Loucy (cell line): ENCODE data around the gene CEP104.
A peak's percentile ranks its signal among the peaks of the same experiment; 100 is the strongest.

Experiments
- H2AFZ ChIP-seq: fragments of 200-600 bp; sonication (generic); 2 replicates; pipeline ENCODE4 v1.6.0; 2016; ENCODE audit warnings: antibody characterized with exemption, mild to moderate bottlenecking, low read length, moderate library complexity
- H3F3A ChIP-seq: fragments of 200-600 bp; 2 replicates; pipeline ENCODE4 v1.6.0; 2016; ENCODE audit warnings: antibody characterized with exemption, low read depth, mild to moderate bottlenecking
- H3K27me3 ChIP-seq: fragments of 200-600 bp; sonication (generic); 2 replicates; pipeline ENCODE4 v1.6.1; 2014; ENCODE audit warnings: low read length, mild to moderate bottlenecking; ENCODE audit not compliant: insufficient read depth, poor library complexity, severe bottlenecking
- H3K36me3 ChIP-seq: fragments of 200-600 bp; sonication (generic); 2 replicates; pipeline ENCODE4 v1.6.1; 2016; ENCODE audit warnings: low read length; ENCODE audit not compliant: insufficient read depth
- H3K4me1 ChIP-seq: fragments of 200-600 bp; sonication (generic); 2 replicates; pipeline ENCODE4 v1.5.1; 2014; ENCODE audit warnings: low read length, mild to moderate bottlenecking; ENCODE audit not compliant: insufficient read depth, poor library complexity, severe bottlenecking
- H3K4me2 ChIP-seq: fragments of 200-600 bp; sonication (generic); 2 replicates; pipeline ENCODE4 v1.6.0; 2014; ENCODE audit warnings: antibody characterized with exemption, low read length, low read depth, mild to moderate bottlenecking; ENCODE audit not compliant: poor library complexity, severe bottlenecking
- H3K4me3 ChIP-seq: fragments of 200-600 bp; sonication (generic); 2 replicates; pipeline ENCODE4 v1.5.1; 2014; ENCODE audit warnings: low read length, mild to moderate bottlenecking, mixed read lengths; ENCODE audit not compliant: poor library complexity, severe bottlenecking
- H3K79me2 ChIP-seq: fragments of 200-600 bp; sonication (generic); 2 replicates; pipeline ENCODE4 v1.6.1; 2014; ENCODE audit warnings: low read length; ENCODE audit not compliant: insufficient read depth
- H3K9ac ChIP-seq: fragments of 200-600 bp; sonication (generic); 2 replicates; pipeline ENCODE4 v1.6.0; 2014; ENCODE audit warnings: mild to moderate bottlenecking, low read depth, low read length, moderate library complexity; ENCODE audit not compliant: poor library complexity, severe bottlenecking
- H3K9me2 ChIP-seq: fragments of 200-600 bp; sonication (generic); replicated peaks from 2 replicates; pipeline ENCODE4 v1.6.1; 2016; ENCODE audit warnings: low read depth, low read length, mixed read lengths
- H3K9me3 ChIP-seq: fragments of 200-600 bp; sonication (generic); 2 replicates; pipeline ENCODE4 v1.6.1; 2014; ENCODE audit warnings: mild to moderate bottlenecking, antibody characterized with exemption, low read length, low read depth; ENCODE audit not compliant: insufficient read depth
- H4K20me1 ChIP-seq: fragments of 200-600 bp; sonication (generic); 2 replicates; pipeline ENCODE4 v1.6.0; 2014; ENCODE audit warnings: antibody characterized with exemption, low read length, mild to moderate bottlenecking; ENCODE audit not compliant: insufficient read depth, poor library complexity, severe bottlenecking
- CTCF ChIP-seq: fragments of 200-600 bp; sonication (generic); conservative IDR thresholded peaks from 2 replicates; pipeline ENCODE4 v1.5.1; 2014; ENCODE audit warnings: mild to moderate bottlenecking, antibody characterized with exemption, low read length
- EZH2phosphoT487 ChIP-seq: fragments of 200-600 bp; IDR thresholded peaks from 2 replicates; pipeline ENCODE4 v1.6.1; 2018; ENCODE audit warnings: antibody characterized with exemption, mild to moderate bottlenecking, moderate library complexity, borderline replicate concordance

The CEP104 gene

GRCh38 chr1:3905266-3905952 lies 48.4 kb upstream of the CEP104 start:
- Histone ChIP-seq H3K9me3 (no peaks in the 10 kb centered on the region), H3K9ac (no peak overlapping the region), H4K20me1 (no peaks in the 10 kb centered on the region), H3K4me3 (no peak overlapping the region), H2AFZ (no peak overlapping the region), H3K9me2 (no peaks in the 10 kb centered on the region), H3F3A (no peaks in the 10 kb centered on the region), H3K36me3 (no peaks in the 10 kb centered on the region), H3K4me2 (no peak overlapping the region), H3K4me1 (peaks cover 33% of the 10 kb centered on the region), H3K79me2 (no peaks in the 10 kb centered on the region), H3K27me3 (no peaks in the 10 kb centered on the region)
- TF ChIP-seq CTCF: no peak
- TF ChIP-seq EZH2phosphoT487: no peak

- Histone ChIP-seq H3K79me2 (peaks cover 1% of the 10 kb centered on the region), H3K9me3 (no peaks in the 10 kb centered on the region), H4K20me1 (no peaks in the 10 kb centered on the region), H3K9ac (peak overlapping the region; percentile 72), H3K4me2 (no peak overlapping the region), H3K9me2 (no peaks in the 10 kb centered on the region), H3F3A (no peaks in the 10 kb centered on the region), H3K4me3 (no peak overlapping the region), H3K4me1 (peaks cover 33% of the 10 kb centered on the region), H2AFZ (no peak overlapping the region), H3K27me3 (no peaks in the 10 kb centered on the region), H3K36me3 (no peaks in the 10 kb centered on the region)
- no peak for TF ChIP-seq EZH2phosphoT487
These were observed 47.8 kb upstream of the CEP104 start for GRCh38 chr1:3904843-3905185.

GRCh38 chr1:3904006-3904842 lies 47.2 kb upstream of the CEP104 start:
- no peak for TF ChIP-seq EZH2phosphoT487
- TF ChIP-seq CTCF: no peak
- no peaks in the 10 kb centered on the region for H3K36me3 ChIP-seq
- H3K4me1 ChIP-seq: peaks cover 35% of the 10 kb centered on the region
- peak overlapping the region; percentile 56 for H3K4me3 ChIP-seq
- H3K4me2 ChIP-seq: peak overlapping the region; percentile 67
- peaks cover 7% of the 10 kb centered on the region for H3K79me2 ChIP-seq
- peaks cover 5% of the 10 kb centered on the region for H4K20me1 ChIP-seq
- no peaks in the 10 kb centered on the region for H3K9me2 ChIP-seq
- H2AFZ ChIP-seq: no peak overlapping the region
- no peaks in the 10 kb centered on the region for H3K9me3 ChIP-seq
- H3K27me3 ChIP-seq: no peaks in the 10 kb centered on the region
- no peaks in the 10 kb centered on the region for H3F3A ChIP-seq
- peak overlapping the region; percentile 72 for H3K9ac ChIP-seq
